ENCODE results near the gene ZNF503.

The ZNF503 gene

GRCh38 chr10:75403144-75403938 lies 1.8 kb upstream of the ZNF503 start:
- H3K4me3 ChIP-seq (ENCODE audit: low read depth, low read length): no peak overlapping the region
- TF ChIP-seq CTCF (IDR thresholded peaks at IDR 0.05; ENCODE audit: borderline replicate concordance, insufficient read depth, low read depth, low read length): no peak

GRCh38 chr10:75402486-75403143 lies 1.1 kb upstream of the ZNF503 start:
- H3K4me3 ChIP-seq (ENCODE audit: low read depth, low read length): no peak overlapping the region
- TF ChIP-seq CTCF (IDR thresholded peaks at IDR 0.05; ENCODE audit: borderline replicate concordance, insufficient read depth, low read depth, low read length): no peak

GRCh38 chr10:75400771-75401568 lies 594 bp downstream of the ZNF503 start:
- no peak overlapping the region for H3K4me3 ChIP-seq (ENCODE audit: low read depth, low read length)
- no peak for TF ChIP-seq CTCF (IDR thresholded peaks at IDR 0.05; ENCODE audit: borderline replicate concordance, insufficient read depth, low read depth, low read length)

GRCh38 chr10:75400163-75400770 lies 1.3 kb downstream of the ZNF503 start:
- no peak for TF ChIP-seq CTCF (IDR thresholded peaks at IDR 0.05; ENCODE audit: borderline replicate concordance, insufficient read depth, low read depth, low read length)
- no peak overlapping the region for H3K4me3 ChIP-seq (ENCODE audit: low read depth, low read length)

- peak; percentile 39 for TF ChIP-seq CTCF (IDR thresholded peaks at IDR 0.05; ENCODE audit: borderline replicate concordance, insufficient read depth, low read depth, low read length)
- H3K4me3 ChIP-seq (ENCODE audit: low read depth, low read length): no peak overlapping the region
Measured at GRCh38 chr10:75399461-75400162, 2.0 kb downstream of the ZNF503 start.

- H3K4me3 ChIP-seq (ENCODE audit: low read depth, low read length): no peak overlapping the region
- TF ChIP-seq CTCF (IDR thresholded peaks at IDR 0.05; ENCODE audit: borderline replicate concordance, insufficient read depth, low read depth, low read length): no peak
Measured at GRCh38 chr10:75398692-75399460, 2.7 kb downstream of the ZNF503 start.
